NCI-H748 (cell line): ENCODE results near the gene SYT4.

Experiments used
- DNase-seq: peaks from one replicate; lab custom pipeline; 2025; ENCODE audit not compliant: unreplicated experiment; lab: John Stamatoyannopoulos, UW

The SYT4 gene

DNA sequence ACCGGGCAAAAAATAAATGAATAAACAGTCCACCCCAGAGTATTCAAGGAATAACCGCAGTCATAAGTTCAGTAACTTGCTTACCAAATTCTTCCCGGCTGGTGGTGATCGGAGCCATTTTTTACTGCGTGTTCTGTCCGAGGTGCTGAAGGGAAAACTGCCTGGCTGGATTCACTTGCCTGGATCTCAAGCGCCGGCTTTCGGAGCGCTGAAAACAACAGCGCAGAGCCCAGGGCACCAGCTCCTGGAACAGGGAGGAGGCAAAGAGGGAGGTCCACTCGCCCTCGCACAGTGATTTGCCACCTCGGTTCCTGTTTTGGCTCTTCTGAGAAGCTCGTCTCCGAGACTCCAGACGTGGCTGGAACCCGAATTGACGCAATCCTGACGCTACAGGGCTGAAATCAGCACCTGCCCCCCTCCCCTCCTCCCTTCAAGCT is at the start of gene SYT4:
TSS of gene SYT4 (minus strand) at position 327 of the 437 bp plus-strand sequence. CDS start at position 118, 209 bp downstream.
- DNase-seq, result peak; percentile 96

DNA sequence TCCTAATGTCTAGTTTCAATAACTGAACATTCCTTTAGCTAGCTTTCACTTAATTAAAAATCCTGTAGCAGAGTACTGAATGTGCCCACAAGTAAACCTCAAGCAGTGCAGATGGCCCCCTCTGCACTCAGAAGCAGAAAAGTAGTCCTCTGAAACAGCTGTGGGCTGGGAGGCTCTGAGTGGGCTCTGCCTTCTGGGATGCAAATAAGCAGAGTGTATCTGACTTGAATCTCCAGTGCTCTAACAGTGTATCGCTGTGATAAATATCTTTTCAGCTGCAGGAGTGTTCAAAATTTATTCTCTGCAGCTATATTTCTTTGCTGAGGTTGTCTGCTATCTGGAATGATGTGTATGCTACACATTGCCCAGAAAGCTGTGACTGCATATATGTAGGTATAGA is 44.8 kb upstream of the SYT4 start:
- no peak for DNase-seq

- DNase-seq, result no peak
These were observed 37.7 kb upstream of the SYT4 start for GRCh38 chr18:43314941-43315340.

DNA sequence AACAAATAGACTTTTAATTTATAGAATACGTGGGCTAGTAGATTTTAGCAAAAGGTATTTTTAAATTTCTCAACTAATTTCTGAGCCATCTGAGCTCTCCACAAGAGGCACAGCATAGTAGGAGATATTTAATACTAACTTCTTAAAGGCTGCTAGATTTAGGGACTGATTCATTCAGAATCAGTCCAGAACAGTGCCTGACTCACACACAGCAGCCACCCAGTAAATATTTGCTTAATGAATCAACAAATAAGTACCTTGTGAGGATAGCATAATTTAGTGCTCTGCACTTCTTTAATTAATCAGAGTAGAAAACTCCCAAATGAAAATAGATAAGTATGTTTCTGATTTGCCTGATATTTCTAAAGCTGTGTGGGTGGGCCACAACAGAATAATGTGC is 35.6 kb upstream of the SYT4 start:
- DNase-seq, result no peak

GRCh38 chr18:43310239-43310638 is 32.9 kb upstream of the SYT4 start:
- DNase-seq, result no peak

- no peak for DNase-seq
These were observed 26.1 kb upstream of the SYT4 start for GRCh38 chr18:43303376-43303775.

DNA sequence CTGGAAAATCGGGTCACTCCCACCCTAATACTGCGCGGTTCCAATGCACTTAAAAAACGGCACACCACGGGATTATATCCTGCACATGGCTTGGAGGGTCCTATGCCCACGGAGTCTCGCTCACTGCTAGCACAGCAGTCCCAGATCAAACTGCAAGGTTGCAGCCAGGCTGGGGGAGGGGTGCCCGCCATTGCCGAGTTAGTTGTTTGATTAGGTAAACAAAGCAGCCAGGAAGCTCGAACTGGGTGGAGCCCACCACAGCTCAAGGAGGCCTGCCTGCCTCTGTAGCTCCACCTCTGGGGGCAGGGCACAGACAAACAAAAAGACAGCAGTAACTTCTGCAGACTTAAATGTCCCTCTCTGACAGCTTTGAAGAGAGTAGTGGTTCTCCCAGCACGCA is 8.9 kb upstream of the SYT4 start:
- peak; percentile 86 for DNase-seq

- no peak for DNase-seq
These were observed 6.0 kb upstream of the SYT4 start for GRCh38 chr18:43283299-43283698.

- DNase-seq, result peak; percentile 99
These were observed 1.9 kb upstream of the SYT4 start for GRCh38 chr18:43279015-43279744.

DNA sequence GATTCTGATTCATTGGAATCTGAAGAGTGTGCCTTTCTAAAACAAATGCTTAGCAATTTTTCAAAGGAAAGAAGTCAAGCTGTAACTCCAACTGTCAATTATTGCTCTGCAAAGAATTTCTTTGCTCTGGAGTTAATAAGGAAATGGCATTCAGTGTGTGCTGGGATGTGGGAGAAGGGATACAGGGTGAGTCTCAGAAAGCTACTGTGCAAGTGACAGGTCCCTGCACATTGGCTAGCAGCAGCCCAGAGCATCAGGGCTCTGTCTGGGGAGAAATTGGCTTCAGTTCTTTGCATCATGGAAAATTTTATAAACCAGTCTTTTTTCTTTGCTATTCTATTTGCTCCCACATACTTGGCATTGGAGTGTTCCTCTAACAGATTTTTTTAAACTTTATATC is 1.1 kb upstream of the SYT4 start:
- DNase-seq, result peak; percentile 64

GRCh38 chr18:43276491-43276890 is 799 bp downstream of the SYT4 start:
- peak; percentile 44 for DNase-seq

DNA sequence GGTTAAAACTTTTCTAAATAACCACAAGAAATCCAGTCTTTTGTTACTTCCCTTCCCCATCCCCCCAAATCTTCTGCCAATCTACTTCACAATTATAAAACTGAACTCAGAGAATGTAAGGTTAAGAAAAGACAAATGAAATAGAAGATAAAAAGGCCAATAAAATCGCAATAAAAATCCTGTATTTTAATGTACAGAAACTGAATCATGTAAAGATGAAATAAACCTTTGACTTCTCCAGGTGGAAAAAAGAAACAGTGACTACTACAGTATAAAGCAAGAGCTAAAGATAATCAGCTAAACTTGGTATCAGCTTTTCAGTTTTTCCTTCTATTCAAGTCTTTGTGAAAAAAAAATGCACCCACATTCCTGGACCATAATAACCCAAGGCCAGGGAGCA is 1.7 kb downstream of the SYT4 start:
- DNase-seq, result no peak

GRCh38 chr18:43274526-43274925 is 2.8 kb downstream of the SYT4 start:
- DNase-seq, result no peak

DNA sequence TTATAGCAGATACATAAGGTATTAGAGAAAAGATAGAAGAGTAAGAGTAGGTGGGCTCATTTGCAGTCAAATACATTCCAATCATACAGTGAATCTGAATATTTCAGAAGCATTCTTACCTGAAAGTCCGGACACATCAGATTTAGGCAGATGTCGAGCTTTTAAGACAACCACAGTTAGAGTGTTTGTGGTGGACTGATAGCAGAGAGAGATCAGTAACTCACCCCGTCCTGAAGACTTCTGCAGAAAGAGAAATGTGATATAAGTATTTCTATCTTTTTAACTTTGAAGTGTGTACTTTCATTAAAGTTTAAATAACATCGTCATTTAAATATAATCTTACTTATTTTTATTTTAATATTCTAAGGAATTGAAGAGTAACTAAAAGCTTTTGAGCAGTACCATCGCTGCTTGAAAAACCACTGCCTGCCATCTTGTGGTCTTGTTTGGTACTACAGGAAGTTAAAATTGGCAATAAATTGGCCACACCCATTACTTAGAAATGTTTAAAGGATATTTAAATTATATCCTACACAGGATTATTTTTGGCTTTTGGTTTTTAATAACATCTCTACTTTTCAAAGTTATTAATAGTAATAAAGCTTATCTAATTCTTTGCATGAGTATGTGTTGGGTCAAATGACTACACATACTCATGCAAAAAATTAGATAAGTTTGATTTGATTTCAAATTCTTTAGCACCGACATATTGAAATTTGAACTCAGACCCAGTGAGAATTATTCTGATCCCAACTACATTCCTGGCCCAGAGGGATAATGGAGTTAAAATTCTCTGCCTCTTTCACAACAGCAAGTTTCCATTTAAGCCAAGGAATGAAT is 5.5 kb downstream of the SYT4 start:
- DNase-seq, result peak; percentile 62

- no peak for DNase-seq
These were observed 9.5 kb downstream of the SYT4 start for GRCh38 chr18:43267818-43268217.

- DNase-seq, result no peak
These were observed 11.8 kb downstream of the SYT4 start for GRCh38 chr18:43265465-43265864.

DNA sequence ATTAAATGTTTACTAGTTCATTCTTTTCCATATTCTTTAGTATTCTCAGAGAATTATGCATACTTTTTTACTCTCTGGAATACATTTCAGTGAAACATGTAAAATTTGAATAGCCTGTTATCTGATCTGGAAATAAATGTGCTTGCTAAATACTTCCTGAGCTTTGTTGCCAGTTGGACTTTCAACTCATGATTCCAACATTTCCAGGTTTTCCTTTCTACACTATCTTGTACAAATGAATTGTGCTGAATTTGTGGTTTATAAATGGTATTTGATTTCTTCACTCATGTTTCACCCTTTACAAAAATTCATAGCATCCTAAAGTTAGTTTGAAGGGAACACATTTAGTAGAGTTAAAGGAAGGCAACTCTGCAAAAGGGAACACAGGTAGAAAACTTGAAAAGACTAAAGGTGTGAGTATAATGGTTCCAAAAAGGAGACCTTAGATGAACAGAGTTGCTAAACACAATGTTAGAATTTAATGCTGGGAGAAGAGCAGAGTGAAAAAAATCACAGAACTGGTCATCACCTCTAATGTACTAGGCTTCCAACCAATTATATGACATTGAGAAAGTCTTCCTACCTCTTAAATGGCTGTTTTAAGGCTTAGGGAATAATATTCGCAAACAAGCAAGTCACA is 28.6 kb downstream of the SYT4 start:
- DNase-seq, result no peak

GRCh38 chr18:43247944-43248343 is 29.3 kb downstream of the SYT4 start:
- DNase-seq, result no peak

GRCh38 chr18:43238429-43238828 is 38.9 kb downstream of the SYT4 start:
- no peak for DNase-seq

DNA sequence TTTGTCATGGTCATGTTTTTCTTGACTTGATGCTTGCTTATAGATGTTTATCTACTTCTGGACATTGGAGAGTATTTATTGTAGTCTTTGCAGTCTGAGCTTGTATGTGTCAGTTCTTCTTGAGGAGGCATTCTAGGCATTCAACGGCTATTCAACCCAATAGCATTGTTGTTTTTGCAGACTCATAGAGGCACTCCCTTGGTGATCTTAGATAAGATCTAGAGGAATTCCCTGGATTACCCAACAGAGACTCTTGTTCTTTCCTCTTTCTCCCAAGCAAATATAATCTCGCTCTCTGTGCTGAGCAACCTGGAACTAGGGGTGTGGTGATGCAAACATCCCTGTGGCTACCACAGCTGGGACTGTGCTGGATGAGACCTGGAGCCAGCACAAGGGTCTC is 40.4 kb downstream of the SYT4 start:
- no peak for DNase-seq

DNA sequence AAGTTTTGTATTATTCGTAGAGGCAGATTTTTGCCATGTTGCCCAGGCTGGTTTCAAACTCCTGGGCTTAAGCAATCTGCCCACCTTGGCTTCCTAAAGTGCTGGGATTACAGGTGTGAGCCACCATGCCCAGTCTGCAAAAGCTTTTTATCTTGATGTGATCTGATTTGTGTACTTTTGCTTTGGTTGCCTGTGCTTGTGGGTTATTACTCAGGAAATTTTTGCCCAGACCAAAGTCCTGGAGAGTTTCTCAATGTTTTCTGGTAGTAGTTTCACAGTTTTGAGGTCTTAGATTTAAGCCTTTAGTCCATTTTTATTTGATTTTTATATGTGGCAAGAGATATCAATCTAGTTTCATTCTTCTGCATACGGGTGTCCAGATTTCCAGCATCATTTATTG is 42.4 kb downstream of the SYT4 start:
- no peak for DNase-seq

DNA sequence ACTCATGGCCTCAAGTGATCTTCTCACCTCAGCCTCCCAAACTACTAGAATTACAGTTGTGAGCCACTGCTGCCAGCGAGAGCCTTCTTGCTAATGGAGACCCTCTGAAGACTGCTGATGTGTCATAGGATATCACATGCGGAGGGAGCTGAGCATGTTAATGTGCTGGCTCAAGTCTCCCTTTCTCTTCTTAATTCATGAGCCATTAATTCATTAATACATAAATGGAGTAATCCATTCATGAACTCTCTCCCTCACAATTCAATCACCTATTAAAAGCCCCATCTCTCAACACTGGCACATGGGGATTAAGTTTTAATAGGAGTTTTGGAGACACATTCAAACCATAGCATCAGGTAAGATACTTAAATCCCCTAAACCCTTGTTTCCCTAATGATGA is 54.8 kb downstream of the SYT4 start:
- no peak for DNase-seq
